HG02678 (cell line): Measurements from ENCODE around the gene PHACTR2.

ENCODE experiments used
- ATAC-seq: cut with Tn5 transposase; IDR thresholded peaks from one replicate; pipeline ENCODE4 v1.9.1; 2021; ENCODE audit warnings: mild to moderate bottlenecking, moderate library complexity; ENCODE audit not compliant: unreplicated experiment

The PHACTR2 gene

DNA sequence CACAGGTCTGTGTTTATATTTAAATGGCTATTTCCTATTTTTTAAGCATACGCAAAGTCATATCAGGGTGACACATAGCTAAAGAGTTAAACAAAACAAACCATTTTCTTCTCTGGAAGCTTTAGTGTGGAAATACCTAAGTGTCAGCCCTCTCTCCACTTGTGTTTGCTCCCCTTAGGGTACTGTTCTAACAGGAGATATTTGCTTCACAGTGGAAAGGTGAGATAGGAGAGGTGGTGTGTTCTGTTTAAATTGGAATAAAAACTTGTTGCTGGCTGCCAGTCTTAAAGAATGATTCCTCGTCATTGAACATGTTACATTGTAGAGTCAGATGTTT is 18.9 kb downstream of the PHACTR2 start:
- no peak for ATAC-seq

DNA sequence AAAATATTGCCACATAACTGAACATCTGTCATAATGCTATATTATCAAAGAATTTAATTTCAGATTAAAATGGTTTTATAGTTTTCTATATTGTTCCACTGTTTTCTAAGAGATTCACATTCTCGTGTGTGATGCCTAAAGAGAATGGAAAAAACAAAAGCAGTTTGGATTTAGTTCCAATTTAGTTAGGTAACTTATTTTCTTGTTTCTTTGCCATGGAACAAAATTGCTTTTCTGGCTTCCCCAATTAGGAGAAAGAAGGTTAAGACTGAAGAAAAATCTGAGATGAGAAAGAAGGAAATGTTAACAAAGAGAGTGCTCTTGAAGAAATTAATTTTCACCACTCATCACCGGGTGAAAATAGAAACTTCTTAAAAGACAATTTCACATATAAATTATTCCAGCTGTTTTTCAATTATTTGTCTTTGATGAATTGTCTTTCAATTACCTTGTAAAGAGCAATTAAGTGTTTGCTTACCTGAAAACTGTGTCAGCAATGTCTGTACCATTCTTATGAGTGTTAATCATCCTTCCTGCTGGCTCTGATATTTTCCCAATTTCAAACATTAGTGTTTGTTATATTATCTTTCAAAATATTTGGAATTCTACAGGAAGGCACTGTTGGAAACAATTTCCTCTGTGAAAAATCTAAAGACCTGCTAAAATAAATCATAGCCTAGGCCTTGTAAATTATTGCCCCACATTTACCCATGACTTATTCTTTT is 19.5 kb downstream of the PHACTR2 start:
- ATAC-seq, result no peak

DNA sequence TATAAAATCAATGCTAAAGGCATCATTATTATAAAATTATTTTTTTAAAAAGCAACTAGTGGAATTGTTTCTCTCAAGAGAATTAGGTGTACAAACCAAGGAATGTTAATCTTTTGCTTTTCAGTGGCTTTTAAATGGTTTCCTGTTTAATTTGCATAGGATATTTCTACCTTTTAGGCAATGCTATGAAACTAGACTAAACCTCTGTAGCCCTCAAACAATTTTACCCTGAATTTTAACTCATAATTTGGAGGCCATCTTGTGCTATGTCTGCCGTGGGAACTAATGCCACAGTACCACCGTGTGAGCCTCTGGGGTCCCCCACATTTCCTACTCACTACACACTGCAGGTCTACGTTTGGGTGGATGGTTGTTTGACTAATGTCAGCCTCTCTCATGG is 20.6 kb downstream of the PHACTR2 start:
- ATAC-seq, result no peak

DNA sequence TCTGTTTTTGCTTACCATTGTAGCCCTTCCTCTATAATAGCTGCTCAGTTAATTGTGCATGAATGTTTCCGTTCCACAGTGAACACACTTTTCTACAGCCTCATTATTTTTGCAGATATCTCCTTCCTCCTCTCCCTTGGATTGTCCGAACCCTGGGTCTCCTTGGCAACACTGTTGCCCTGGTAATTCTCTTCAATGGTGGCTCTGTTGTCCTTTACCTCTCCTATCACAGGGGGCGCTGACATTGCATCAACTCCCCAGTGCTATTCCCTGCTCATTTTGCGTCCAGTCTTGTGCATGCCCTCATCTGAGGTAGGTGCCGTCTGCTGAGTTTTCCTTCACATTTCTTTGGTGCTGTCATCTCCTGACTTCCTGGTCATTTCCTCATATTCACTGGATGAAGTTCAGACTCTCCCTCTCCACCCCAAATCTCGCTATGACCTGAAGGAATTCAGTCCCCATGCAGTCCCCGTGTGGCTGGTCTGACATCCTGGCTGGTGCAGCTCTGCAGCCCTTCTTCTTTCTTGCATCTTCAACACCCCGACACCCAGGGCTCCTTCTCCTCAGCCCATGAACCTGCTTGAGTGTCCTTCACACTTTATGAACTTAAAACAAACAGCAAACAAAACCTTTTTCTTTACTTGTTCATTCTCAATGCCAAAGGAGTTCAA is 21.1 kb downstream of the PHACTR2 start:
- no peak for ATAC-seq

DNA sequence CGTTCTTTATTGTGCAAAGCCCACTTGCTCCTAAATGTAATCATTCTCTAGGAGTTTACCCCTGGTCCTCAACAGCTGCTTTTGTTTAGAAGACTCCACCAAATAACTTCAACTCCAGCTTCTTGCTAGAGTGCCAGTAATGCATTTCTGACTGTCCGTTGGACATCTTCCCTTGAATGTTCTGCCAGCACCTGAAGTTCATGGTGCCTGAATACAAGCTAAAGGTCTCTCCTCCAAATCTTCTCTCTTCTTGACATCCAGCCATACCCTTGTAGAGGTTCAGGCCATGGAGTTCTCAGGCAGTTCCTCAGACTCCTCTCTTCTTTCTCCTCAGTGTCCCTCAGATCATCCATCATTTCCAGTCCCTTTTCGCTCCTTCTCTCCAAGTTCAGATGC is 21.7 kb downstream of the PHACTR2 start:
- no peak for ATAC-seq

DNA sequence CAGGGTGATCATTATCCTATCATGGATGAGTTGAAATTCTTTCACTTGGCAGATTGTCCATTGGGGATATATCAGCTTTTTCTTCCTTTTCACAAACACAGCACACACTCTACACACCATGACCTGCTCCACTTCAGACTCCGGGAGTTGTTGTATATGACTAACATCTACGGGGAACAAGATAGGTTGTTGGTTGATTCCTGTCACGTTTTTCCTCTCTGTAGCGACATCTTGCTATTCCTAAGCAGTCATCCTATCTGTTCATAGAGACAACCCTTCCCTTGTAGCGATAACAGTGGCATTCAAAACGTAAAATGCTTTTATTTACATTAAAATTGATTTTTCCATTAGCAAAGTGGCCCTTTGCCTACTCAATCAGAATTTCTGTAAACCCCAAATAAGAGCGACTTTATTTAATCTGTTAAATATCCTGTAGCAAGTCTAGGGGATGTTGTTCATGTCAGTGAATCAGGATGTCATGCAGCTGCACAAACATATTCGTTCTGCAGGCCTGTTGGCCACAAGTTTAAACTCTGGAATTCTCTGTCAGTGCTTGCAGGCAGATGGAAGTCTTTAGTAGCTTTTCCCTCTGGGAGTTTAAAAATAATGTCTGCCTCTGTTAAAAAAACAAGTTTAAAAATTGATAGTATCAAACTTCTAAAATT is 23.1 kb downstream of the PHACTR2 start:
- ATAC-seq, result no peak

DNA sequence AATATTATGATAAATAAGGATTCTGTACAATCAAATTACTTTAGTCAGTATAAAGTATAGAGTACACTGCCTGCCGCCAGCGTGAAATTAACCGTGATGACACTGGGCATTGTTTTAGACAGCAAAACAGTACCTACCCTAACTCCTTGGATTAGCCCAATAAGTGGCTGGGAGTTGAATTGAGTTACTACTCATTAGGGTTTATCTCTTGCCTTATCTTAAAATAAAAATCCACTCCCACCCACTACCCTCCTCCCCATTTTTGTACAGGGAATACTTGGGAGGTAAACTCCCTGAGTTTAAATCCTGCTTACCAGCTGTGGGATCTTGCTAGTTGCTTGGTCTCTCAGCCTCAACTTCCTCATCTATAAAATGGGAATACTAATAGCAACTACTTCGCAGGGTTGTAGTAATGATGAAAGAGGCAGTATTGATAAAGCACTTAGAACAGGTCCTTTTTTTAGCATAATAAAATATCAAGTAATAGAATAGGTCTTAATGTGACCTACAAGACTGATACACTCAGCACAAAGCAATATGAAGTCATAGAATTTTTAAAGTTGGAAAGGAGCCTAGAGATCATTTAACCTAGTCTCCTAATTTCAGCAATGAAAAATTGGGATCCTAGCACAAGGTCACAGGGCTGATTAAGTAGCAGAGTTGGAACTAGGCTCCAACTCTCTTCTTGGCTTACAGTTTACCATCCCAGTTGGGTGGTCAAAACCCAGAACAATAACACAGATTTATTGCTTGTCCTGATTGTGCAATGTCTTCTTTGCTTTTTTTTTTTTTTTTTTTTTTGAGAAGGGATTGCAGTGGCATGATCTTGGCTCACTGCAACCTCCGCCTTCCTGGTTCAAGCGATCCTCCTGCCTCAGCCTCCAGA is 23.8 kb downstream of the PHACTR2 start:
- ATAC-seq, result no peak

DNA sequence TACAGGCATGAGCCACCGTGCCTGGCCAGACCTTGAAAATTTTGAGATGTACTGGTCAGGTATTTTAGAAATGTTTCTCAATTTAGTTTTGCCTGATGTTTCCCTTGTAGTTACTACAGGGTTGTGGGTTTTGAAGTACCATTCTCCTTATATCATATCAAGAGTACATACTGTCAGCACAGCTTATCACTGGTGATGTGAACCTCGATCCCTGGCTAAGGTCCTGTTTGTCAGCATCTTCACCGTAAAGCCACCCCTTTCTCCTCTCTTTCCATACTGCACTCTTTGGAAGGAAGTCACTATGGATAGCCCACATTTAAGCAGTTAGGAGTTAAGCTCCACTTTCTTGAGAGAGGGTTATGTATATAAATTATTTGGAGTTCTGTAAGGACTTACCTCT is 27.8 kb downstream of the PHACTR2 start:
- no peak for ATAC-seq

DNA sequence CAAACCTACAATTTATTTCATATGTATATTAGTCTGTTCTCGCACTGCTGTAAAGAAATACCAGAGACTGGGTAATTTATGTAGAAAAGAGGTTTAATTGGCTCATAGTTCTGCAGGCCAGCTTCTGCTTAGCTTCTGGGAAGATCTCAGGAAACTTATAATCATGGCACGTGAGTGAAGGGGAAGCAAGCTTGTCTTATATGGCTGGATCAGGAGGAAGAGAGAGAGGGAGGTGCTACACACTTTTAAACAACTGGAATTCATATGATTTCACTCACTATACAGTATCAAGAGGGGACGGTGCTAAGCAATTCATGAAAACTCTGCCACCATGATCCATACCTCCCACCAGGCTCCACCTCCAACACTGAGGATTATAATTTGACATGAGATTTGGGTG is 29.9 kb downstream of the PHACTR2 start:
- ATAC-seq, result no peak

DNA sequence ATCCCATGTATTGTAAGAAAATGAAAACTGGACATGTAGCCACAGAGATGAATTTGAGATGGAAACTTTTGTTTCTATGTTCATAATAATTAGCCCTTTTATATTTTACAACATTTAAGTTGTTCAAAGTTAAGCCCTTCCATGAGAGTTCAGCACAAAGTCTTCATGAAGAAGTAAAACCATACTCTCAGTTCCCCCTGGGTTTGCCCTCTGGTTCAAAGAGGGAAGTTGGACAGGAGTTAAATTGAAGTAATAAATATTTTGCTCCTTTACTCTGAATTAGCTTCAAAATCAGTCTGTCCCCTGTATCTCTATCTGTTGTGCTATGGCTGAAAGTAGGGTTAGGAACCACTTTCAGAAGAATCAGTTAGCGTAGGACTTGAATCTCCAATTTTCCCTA is 31.1 kb downstream of the PHACTR2 start:
- ATAC-seq, result no peak

DNA sequence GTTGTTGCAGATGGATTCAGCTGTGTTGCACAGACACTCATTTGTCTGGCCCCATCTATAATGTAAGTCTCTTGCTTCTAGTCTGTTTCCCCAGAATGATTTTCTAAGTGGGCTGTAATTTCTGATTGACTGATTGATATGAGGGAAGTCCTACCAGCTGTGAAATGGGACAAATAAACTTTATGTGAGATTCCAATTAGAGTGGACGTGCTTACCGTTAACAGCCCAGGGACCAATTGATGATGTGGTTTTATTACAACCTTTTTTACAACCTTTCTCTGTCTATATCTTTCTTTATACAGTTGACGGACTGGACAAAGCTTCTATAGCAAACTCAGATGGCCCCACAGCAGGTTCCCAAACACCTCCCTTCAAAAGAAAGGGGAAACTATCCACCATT is 33.9 kb downstream of the PHACTR2 start:
- no peak for ATAC-seq

DNA sequence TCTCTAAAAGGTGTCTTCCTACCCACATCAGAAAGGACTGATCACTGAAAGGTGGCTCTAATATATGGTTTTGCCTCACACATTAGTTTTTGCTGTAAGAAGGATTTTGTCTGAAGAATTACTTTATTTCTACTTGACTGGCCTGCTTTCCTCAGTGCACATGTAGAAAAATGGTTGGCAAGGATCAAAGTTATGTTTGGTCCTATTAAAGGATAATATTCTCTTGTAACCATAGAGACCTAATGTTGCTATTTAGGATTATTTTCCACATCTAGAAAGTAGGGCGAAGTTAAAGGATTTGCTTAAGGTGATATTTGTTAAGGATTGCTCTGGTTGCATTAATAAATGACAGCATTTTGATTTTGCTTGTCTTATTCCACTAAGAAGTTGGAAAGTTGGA is 40.7 kb downstream of the PHACTR2 start:
- no peak for ATAC-seq

DNA sequence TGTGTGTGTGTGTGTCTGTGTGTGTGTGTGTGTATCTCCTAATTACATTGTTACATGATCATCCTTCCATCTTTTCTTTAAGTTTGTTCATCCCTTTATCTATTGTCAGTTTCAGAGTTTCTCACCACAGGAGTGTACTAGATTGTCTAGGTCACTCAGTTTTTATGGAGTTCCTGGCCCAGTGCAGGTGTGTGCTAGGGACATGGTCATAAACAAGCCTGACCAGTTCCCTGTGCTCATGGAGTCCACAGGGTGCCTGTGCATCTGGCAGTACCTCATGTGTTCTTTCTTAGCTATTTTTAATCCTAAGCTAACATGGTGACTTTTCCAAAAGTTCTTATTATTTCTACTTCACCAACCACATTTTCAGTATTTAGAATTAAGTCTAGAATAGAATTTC is 43.9 kb downstream of the PHACTR2 start:
- no peak for ATAC-seq

DNA sequence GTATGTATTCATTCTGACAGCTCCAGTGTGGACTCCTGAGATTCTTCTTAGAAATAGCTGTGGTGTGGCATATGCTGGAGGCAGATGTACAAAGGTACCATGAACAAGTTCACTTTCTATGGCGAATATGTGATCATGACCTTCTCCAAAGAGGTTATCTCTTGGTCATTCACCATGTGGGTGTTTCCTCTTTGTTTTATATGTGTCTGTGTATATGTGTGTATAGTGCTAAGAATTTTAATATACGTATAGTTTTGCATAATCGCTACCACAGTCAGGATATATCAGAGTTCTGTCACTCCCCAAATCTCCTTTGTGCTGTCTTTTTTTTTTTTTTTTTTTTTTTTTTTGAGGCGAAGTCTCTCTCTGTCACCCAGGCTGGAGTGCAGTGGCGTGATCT is 47.1 kb downstream of the PHACTR2 start:
- no peak for ATAC-seq

DNA sequence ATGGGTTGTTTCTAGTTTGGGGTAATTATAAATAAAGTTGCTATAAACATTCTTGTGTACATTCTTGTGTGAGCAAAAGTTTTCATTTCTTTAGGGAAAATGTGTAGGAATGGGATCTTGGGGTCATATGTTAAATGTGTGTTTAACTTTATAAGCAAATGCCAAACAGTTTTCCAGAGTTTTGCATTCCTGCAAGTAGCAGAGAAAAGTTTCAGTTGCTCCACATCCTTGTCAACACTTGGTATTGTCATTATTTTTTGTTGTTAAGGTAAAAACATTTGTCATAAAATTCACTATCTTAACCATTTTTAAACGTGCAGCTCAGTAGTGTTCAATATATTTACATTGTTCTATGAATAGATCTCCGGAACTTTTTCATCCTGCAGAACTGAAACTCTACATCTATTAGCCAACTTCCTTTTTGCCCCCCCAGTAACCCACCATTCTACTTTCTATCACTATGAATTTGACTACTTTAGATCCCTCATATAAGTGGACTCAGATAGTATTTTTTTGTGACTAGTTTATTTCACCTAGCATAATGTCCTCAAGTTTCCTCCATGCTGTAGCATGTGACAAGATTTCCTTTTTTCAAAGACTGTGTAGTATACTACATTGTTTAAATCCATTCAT is 48.4 kb downstream of the PHACTR2 start:
- ATAC-seq, result no peak

DNA sequence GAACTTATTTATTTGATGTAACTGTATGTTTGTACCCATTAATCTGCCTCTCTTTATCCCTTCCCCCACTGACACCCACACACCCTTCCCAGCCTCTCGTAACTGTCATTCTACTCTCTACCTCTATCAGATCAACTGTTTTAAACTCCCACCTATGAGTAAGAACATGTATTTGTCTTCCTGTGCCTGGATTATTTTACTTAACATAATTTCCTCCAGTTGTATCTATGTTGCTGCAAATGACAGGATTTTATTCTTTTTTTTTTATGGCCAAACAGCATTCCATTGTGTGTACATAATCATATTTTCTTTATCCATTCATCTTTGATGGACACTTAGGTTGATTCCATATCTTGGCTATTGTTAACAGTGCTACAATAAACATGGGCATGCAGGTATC is 49.3 kb downstream of the PHACTR2 start:
- ATAC-seq, result no peak

DNA sequence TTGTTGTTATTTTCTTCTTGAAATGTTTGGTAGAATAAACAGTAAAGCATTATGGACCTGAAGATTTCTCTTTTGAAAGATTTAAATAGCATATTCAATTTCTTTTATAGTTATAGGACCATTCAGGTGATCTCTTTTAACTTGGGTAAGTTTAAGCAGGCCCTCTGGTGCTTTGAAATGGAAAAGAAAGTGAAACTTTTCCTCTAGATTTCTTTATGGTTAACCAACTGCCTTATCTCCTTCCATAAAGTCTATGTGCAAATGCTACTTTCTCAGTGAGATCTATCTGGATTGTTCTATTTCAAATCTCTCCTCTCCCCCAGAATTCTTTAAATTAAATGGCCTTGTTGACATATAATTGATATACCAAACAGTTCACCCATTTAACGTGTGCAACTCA is 54.0 kb downstream of the PHACTR2 start:
- ATAC-seq, result no peak

DNA sequence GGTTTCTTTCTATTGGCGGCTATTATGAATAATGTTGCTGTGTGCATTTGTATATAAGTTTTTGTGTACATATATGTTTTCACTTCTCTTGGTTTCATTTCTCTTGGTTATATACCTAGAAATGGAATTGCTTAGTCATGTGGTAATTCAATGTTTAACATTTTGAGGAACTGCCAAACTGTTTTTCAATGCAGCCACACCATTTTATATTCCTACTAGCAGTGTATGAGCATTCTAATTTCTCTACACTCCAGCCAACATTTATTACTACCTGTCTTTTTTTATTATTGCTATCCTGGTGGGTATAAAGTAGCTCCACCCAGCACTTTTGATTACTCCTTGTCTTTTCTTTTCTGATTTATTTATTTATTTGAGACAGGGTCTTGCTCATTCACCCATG is 54.8 kb downstream of the PHACTR2 start:
- no peak for ATAC-seq

DNA sequence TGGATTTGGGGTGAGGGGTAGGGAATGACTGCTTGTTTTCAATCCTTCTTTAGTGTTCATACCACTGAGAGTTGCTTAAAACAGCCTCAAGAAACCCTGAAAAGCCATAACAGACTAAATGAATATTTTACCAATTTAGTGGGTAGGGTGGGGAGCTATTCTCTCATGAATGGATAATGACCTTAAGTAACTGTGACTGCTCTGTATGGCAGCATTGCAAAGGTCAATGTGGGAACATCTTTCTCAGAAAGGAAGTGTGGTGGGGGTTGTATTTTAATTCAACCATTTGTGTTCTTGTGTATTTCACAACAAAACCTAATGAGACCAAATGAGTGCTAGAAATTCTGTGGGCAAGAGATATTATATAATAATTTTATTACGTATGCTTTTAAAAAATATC is 55.7 kb downstream of the PHACTR2 start:
- ATAC-seq, result no peak

DNA sequence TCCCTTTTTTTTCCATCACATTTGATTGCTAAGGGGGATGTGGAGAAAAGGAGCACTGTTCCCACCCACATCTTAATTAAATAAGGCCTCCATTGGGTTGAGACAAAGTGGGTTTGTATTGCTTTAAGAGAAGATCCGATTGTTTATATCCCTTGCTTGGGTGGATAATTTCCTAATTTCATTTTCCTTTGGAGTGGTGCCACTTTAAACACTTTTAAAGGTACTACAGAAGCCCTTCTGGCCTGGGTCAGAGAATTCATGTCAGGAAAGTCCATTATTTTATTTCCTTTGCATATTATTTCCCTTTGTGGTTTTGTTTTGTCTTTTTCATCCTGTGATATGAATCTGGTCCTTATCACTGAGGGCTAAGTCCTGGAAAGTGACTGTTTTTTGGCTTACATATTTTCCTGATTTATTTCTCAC is 56.9 kb downstream of the PHACTR2 start:
- no peak for ATAC-seq
